IPS-15b (cell line): ENCODE measurements around the gene LRP1B.
"Not testable (repeated sequence)": the region's sequence is repeated elsewhere in the genome, so short reads cannot be mapped to it uniquely, and the experiment has no call there.

ENCODE experiments used
- H3K27me3 ChIP-seq: one replicate; pipeline ENCODE4 v1.6.1; 2013; ENCODE audit warnings: low read length; ENCODE audit not compliant: control insufficient read depth, insufficient read depth
- H3K36me3 ChIP-seq: one replicate; pipeline ENCODE4 v1.6.1; 2013; ENCODE audit warnings: low read length; ENCODE audit not compliant: control insufficient read depth, insufficient read depth
- H3K4me1 ChIP-seq: one replicate; pipeline ENCODE4 v1.6.1; 2013; ENCODE audit warnings: mild to moderate bottlenecking, low read length; ENCODE audit not compliant: control insufficient read depth, insufficient read depth
- H3K4me3 ChIP-seq: one replicate; pipeline ENCODE4 v1.5.1; 2013; ENCODE audit warnings: low read depth, low read length
- H3K9ac ChIP-seq: one replicate; pipeline ENCODE4 v1.6.1; 2013; ENCODE audit warnings: low read depth, mild to moderate bottlenecking, low read length
- H3K9me3 ChIP-seq: one replicate; pipeline ENCODE4 v1.6.1; 2013; ENCODE audit warnings: mild to moderate bottlenecking, low read length; ENCODE audit not compliant: control insufficient read depth, insufficient read depth

The LRP1B gene

DNA sequence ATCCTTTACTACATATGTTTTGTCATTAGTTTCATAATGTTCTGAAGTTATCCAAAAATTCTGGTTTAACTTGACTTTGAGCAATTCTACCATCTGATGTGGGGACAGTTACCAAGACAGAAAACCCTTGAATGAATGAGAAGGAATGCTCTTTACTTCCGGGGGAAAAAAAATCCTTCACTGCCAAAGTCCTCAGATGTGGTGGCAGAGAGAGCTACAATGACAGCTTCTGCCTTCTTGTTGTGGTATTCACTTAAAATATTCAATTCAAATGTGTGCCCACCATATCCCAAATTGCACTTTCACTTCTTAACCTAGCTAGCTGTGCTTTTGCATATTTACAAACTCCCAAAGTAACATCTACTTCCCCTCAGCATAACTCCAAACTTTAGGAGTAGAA lies 1818.9 kb downstream of the LRP1B start:
- Histone ChIP-seq H3K9me3 (no peaks in the 10 kb centered on the region), H3K4me1 (no peaks in the 10 kb centered on the region), H3K4me3 (no peak overlapping the region), H3K9ac (no peak overlapping the region), H3K36me3 (no peaks in the 10 kb centered on the region), H3K27me3 (no peaks in the 10 kb centered on the region)

DNA sequence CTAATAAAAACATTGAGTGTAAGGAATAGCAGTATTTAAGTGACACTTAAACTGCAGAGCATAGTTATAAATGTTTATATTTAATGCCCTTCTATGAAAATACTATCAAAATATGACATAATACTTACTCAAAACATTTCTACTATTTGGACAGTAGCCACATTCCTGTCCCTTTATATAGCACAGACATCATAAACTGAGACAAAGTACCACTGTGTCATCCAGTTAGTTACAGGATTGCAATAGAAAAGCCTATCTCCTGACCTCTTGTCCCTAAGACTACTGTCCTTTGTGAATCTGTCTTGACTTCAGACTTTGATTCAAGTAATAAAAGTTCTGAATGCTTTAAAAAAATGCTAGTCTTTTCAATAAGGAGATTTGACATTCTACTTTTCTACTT lies 1822.1 kb downstream of the LRP1B start:
- Histone ChIP-seq H3K36me3 (no peaks in the 10 kb centered on the region), H3K9me3 (no peaks in the 10 kb centered on the region), H3K27me3 (no peaks in the 10 kb centered on the region), H3K9ac (no peak overlapping the region), H3K4me3 (no peak overlapping the region), H3K4me1 (no peaks in the 10 kb centered on the region)

GRCh38 chr2:140307532-140307931 lies 1823.3 kb downstream of the LRP1B start:
- Histone ChIP-seq H3K4me1 (no peaks in the 10 kb centered on the region), H3K27me3 (no peaks in the 10 kb centered on the region), H3K36me3 (no peaks in the 10 kb centered on the region), H3K9me3 (no peaks in the 10 kb centered on the region), H3K9ac (no peak overlapping the region), H3K4me3 (no peak overlapping the region)

DNA sequence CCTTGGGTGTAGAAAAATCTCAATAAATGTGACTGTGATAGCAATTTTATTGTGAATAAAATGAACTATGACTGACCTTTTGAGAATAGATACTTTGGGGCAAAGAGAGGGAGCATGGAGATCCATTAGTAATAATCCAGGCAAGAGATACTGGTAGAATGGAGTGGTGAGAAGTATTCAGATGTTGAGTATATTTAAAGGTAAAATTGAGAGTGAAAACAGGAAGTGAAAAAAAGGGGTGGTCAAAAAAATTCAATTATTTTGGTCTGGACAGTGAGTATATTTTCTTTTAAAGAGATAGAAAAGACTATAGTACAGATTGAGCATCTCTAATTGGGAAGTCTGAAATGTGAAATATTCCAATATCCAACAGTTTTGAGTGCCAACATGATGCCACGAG lies 1835.0 kb downstream of the LRP1B start:
- Histone ChIP-seq H3K9ac (no peak overlapping the region), H3K9me3 (no peaks in the 10 kb centered on the region), H3K36me3 (no peaks in the 10 kb centered on the region), H3K4me1 (no peaks in the 10 kb centered on the region), H3K4me3 (no peak overlapping the region), H3K27me3 (no peaks in the 10 kb centered on the region)

GRCh38 chr2:140288726-140289125 lies 1842.1 kb downstream of the LRP1B start:
- Histone ChIP-seq H3K36me3 (no peaks in the 10 kb centered on the region), H3K27me3 (no peaks in the 10 kb centered on the region), H3K9me3 (no peaks in the 10 kb centered on the region), H3K9ac (no peak overlapping the region), H3K4me1 (no peaks in the 10 kb centered on the region), H3K4me3 (no peak overlapping the region)

GRCh38 chr2:140288213-140288612 lies 1842.6 kb downstream of the LRP1B start:
- no peaks in the 10 kb centered on the region for H3K9me3 ChIP-seq
- H3K4me1 ChIP-seq: no peaks in the 10 kb centered on the region
- no peaks in the 10 kb centered on the region for H3K36me3 ChIP-seq
- no peak overlapping the region for H3K9ac ChIP-seq
- H3K4me3 ChIP-seq: no peak overlapping the region
- H3K27me3 ChIP-seq: no peaks in the 10 kb centered on the region

DNA sequence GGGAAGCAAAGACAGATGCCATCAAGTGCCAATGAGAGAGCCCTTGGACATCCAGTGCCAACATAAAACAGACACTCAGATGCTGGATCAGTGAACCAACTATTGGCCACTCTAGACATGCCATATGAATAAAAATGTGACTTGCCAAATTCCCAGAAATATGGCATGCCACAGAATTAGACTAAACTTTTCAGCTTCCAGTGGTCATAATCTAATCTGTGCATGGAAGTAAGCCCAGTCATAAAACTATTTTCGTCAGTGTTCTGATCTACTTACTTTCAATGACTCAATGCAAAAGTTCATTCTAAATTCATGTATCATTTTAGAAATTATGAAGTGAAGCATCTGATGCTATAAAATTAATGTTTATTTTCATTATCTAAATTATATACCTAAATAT lies 1844.4 kb downstream of the LRP1B start:
- no peak overlapping the region for H3K9ac ChIP-seq
- H3K9me3 ChIP-seq: no peaks in the 10 kb centered on the region
- no peaks in the 10 kb centered on the region for H3K27me3 ChIP-seq

GRCh38 chr2:140277344-140277743 lies 1853.5 kb downstream of the LRP1B start:
- not testable (repeated sequence) for H3K36me3 ChIP-seq, H3K27me3 ChIP-seq, H3K9ac ChIP-seq, H3K4me3 ChIP-seq, H3K4me1 ChIP-seq, H3K9me3 ChIP-seq

More for the DNA sequence above, 1844.4 kb downstream of the LRP1B start:
- no peak overlapping the region for H3K4me3 ChIP-seq
- H3K36me3 ChIP-seq: no peaks in the 10 kb centered on the region
- peaks cover under 1% of the 10 kb centered on the region for H3K4me1 ChIP-seq

- Histone ChIP-seq H3K4me3 (no peak overlapping the region), H3K36me3 (no peaks in the 10 kb centered on the region), H3K4me1 (peaks cover 2% of the 10 kb centered on the region), H3K27me3 (no peaks in the 10 kb centered on the region), H3K9ac (no peak overlapping the region), H3K9me3 (no peaks in the 10 kb centered on the region)
Observed at GRCh38 chr2:140276661-140277060, 1854.2 kb downstream of the LRP1B start.

GRCh38 chr2:140275427-140275826 lies 1855.4 kb downstream of the LRP1B start:
- H3K4me1 ChIP-seq: no peaks in the 10 kb centered on the region
- no peaks in the 10 kb centered on the region for H3K9me3 ChIP-seq
- H3K27me3 ChIP-seq: no peaks in the 10 kb centered on the region
- no peak overlapping the region for H3K4me3 ChIP-seq
- H3K9ac ChIP-seq: no peak overlapping the region
- H3K36me3 ChIP-seq: no peaks in the 10 kb centered on the region

DNA sequence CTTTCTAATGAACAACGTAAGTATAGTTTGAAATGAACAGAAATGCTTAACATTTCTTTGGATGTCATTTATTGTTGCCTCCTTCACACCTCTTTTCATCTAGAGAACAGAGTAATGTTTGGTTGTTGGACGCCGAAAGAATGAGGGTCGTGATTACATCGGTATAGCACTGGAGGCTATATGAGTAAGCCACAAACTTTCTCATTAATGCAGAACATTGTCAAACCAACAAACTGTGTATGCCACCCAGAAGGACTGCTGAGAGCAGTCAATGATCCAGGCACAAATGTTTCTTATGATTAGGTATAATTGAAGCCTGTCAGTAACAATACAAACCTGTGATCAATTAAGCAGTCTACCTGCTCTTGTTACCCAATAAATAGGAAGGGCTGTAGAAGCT lies 1855.9 kb downstream of the LRP1B start:
- Histone ChIP-seq H3K9me3 (no peaks in the 10 kb centered on the region), H3K4me3 (no peak overlapping the region), H3K36me3 (no peaks in the 10 kb centered on the region), H3K9ac (no peak overlapping the region), H3K27me3 (no peaks in the 10 kb centered on the region), H3K4me1 (no peaks in the 10 kb centered on the region)

- H3K36me3 ChIP-seq: no peaks in the 10 kb centered on the region
- H3K4me3 ChIP-seq: no peak overlapping the region
- H3K4me1 ChIP-seq: no peaks in the 10 kb centered on the region
- no peak overlapping the region for H3K9ac ChIP-seq
- no peaks in the 10 kb centered on the region for H3K9me3 ChIP-seq
- no peaks in the 10 kb centered on the region for H3K27me3 ChIP-seq
Observed at GRCh38 chr2:140273958-140274357, 1856.9 kb downstream of the LRP1B start.

DNA sequence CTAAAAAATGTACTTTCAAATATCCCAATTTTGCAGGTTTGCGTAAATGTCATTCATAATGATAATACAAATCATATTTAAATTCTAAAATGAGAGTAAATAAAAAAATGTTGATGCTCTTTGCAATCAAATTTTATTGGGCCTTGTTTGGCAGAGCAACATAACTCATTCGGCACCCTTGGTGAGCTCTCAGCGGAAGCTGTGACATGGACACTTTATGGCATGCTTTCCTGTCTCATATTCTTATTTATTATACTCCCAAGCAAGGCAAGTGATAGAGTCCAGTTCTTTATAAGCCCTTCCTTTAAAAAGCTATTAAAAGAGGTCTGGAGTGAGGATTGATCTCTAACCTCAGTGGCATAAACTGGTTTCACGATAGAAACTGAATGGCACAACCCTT lies 1857.4 kb downstream of the LRP1B start:
- H3K4me3 ChIP-seq: no peak overlapping the region
- no peaks in the 10 kb centered on the region for H3K27me3 ChIP-seq
- no peaks in the 10 kb centered on the region for H3K4me1 ChIP-seq
- H3K9ac ChIP-seq: no peak overlapping the region
- H3K36me3 ChIP-seq: no peaks in the 10 kb centered on the region
- H3K9me3 ChIP-seq: no peaks in the 10 kb centered on the region
